ENCODE results near the gene CETP.
"Not testable (repeated sequence)": the region's sequence is repeated elsewhere in the genome, so short reads cannot be mapped to it uniquely, and the experiment has no call there.

Gene CETP

GRCh38 chr16:56981729-56982271 is 20.1 kb downstream of the CETP start:
- no peak for DNase-seq (ENCODE audit: low read depth)

GRCh38 chr16:56982695-56983094 is 20.9 kb downstream of the CETP start:
- DNase-seq (ENCODE audit: low read depth) = no peak

GRCh38 chr16:56983211-56983751 is 21.5 kb downstream of the CETP start:
- no peak for DNase-seq (ENCODE audit: low read depth)

GRCh38 chr16:56984639-56985038 is 22.9 kb downstream of the CETP start:
- DNase-seq (ENCODE audit: low read depth) = no peak

- no peak for DNase-seq (ENCODE audit: low read depth)
These were observed 23.7 kb downstream of the CETP start for GRCh38 chr16:56985288-56985961.

- no peak for DNase-seq (ENCODE audit: low read depth)
These were observed 24.2 kb downstream of the CETP start for GRCh38 chr16:56985962-56986360.

GRCh38 chr16:56986361-56986760 is 24.6 kb downstream of the CETP start:
- no peak for DNase-seq (ENCODE audit: low read depth)

- not testable (repeated sequence) for DNase-seq (ENCODE audit: low read depth)
These were observed 25.2 kb downstream of the CETP start for GRCh38 chr16:56986908-56987307.

- no peak for DNase-seq (ENCODE audit: low read depth)
These were observed 25.9 kb downstream of the CETP start for GRCh38 chr16:56987692-56988091.

GRCh38 chr16:56988161-56988947 is 26.6 kb downstream of the CETP start:
- no peak for DNase-seq (ENCODE audit: low read depth)

- DNase-seq (ENCODE audit: low read depth) = peak; percentile 84
These were observed 27.5 kb downstream of the CETP start, which contains the start of gene NLRC5 for GRCh38 chr16:56988948-56989945. NLRC5 (plus strand) TSS chr16:56989557; CDS start chr16:57020713, 31,156 bp downstream.

- no peak for DNase-seq (ENCODE audit: low read depth)
These were observed 28.2 kb downstream of the CETP start for GRCh38 chr16:56989988-56990387.

GRCh38 chr16:56990407-56991286 is 28.9 kb downstream of the CETP start:
- no peak for DNase-seq (ENCODE audit: low read depth)

- not testable (repeated sequence) for DNase-seq (ENCODE audit: low read depth)
These were observed 30.7 kb downstream of the CETP start for GRCh38 chr16:56992431-56992830.

- no peak for DNase-seq (ENCODE audit: low read depth)
These were observed 31.5 kb downstream of the CETP start for GRCh38 chr16:56993204-56993603.

GRCh38 chr16:56994311-56994710 is 32.6 kb downstream of the CETP start:
- DNase-seq (ENCODE audit: low read depth) = no peak

- DNase-seq (ENCODE audit: low read depth) = no peak
These were observed 33.5 kb downstream of the CETP start for GRCh38 chr16:56995136-56995805.

- DNase-seq (ENCODE audit: low read depth) = no peak
These were observed 35.5 kb downstream of the CETP start for GRCh38 chr16:56997264-56997663.

GRCh38 chr16:56997931-56998330 is 36.2 kb downstream of the CETP start:
- no peak for DNase-seq (ENCODE audit: low read depth)

- no peak for DNase-seq (ENCODE audit: low read depth)
These were observed 36.6 kb downstream of the CETP start for GRCh38 chr16:56998352-56998751.

All from stimulated activated CD8-positive, alpha-beta memory T cell treated with anti-CD3 and anti-CD28 coated beads, Interleukin-12 subunit alpha, Interleukin-12 subunit beta, amount 100 ng/mL, for 1 hour (primary cell).